Measurements from ENCODE around the gene FBXO27. TPM values are rescaled to one million over a fixed set of nuclear protein-coding genes. Genes with fewer than 3 reads are reported as not detected.

The FBXO27 gene
- 0.24 TPM in 1 of 2 replicates, not detected in the other for total RNA-seq

DNA sequence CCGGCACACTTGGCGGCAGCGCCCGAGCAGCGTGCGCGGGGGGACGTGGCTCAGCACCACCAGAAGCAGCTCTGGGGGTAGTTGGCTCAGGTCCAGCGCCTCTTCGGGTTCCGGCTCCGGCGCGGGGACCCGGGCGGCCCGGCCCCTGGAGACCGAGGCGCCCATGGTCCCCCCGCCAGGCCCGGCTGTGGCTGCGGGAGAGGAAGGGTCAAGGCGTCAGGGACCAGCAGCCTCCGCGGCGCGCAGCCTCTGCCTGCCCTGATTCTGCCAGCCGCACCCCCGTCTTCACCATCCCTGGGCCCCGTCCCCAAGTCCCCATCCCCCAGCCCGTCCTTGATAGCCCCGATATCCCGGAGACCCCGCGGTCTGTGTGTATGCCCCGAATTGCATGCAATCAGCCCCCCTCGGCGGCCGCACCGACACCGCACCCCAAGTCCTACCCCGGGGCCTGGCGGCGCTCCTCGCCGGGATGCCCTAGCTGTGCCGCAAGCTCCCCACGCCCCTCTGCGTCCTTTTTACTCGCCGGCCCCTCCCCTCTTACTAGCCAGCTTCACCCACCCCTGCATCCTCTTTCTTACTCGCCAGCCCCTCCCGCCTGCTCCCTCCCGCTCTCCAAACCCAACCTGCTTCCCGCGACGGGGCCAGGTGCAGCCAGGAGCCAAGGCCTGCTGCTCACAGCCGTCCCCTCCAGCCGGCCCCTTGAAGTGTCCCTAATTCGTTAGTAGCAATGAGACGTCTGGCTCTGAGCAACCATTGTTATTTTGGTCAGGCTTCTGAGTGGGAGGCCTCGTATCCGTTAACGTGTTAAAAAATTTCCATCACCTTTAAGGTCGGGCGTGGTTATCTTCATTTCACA is at the start of gene FBXO27:
Gene FBXO27, minus strand, starts transcription at position 487 of the 856 bp plus-strand sequence. Its CDS starts 322 bp downstream, at position 165.
- intact Hi-C loops (cut with micrococcal nuclease) = no loop called here
- POLR2A ChIA-PET = no interaction called here
- CTCF ChIA-PET = no interaction called here
- Mint-ChIP-seq H3K27ac (no peak within 1 kb of the TSS), H3K36me3 (ENCODE audit: low read depth) (no peaks in the 10 kb centered on the region), H3K4me3 (peak within 1 kb of the TSS; percentile 71), H3K9me3 (peaks cover 2% of the 10 kb centered on the region), H3K27me3 (peaks cover 5% of the 10 kb centered on the region), H3K4me1 (peaks cover 9% of the 10 kb centered on the region)
- TF ChIP-seq CTCF (IDR thresholded peaks at IDR 0.05) = no peak
- ATAC-seq (ENCODE audit: low read depth) = no peak
- no peak for DNase-seq

- H3K36me3 Mint-ChIP-seq (ENCODE audit: low read depth) = no peaks in the 10 kb centered on the region
- POLR2A ChIA-PET = interaction anchor here (0.6 kb wide), 1 partner anchor 350 kb away, joined by 3 read pairs; no protein-coding TSS in a partner anchor
- CTCF ChIA-PET = no interaction called here
- ATAC-seq (ENCODE audit: low read depth) (no peak), DNase-seq (no peak)
- H3K27ac Mint-ChIP-seq = no peak overlapping the region
- H3K9me3 Mint-ChIP-seq = no peaks in the 10 kb centered on the region
- H3K4me1 Mint-ChIP-seq = peaks cover 7% of the 10 kb centered on the region
- peaks cover 48% of the 10 kb centered on the region for H3K27me3 Mint-ChIP-seq
- no peak overlapping the region for H3K4me3 Mint-ChIP-seq
- no peak for TF ChIP-seq CTCF (IDR thresholded peaks at IDR 0.05)
- intact Hi-C loops (cut with micrococcal nuclease) = no loop called here
Observed at GRCh38 chr19:39080431-39080830, 48.1 kb upstream of the FBXO27 start.

GRCh38 chr19:39078436-39079200 is 46.3 kb upstream of the FBXO27 start:
- POLR2A ChIA-PET = no interaction called here
- no peak overlapping the region for H3K4me3 Mint-ChIP-seq
- no peak overlapping the region for H3K27ac Mint-ChIP-seq
- H3K9me3 Mint-ChIP-seq = no peaks in the 10 kb centered on the region
- peaks cover 8% of the 10 kb centered on the region for H3K4me1 Mint-ChIP-seq
- DNase-seq (no peak), ATAC-seq (ENCODE audit: low read depth) (no peak)
- no peaks in the 10 kb centered on the region for H3K36me3 Mint-ChIP-seq (ENCODE audit: low read depth)
- peaks cover 37% of the 10 kb centered on the region for H3K27me3 Mint-ChIP-seq
- TF ChIP-seq CTCF (IDR thresholded peaks at IDR 0.05) = no peak
- intact Hi-C loops (cut with micrococcal nuclease) = no loop called here
- CTCF ChIA-PET = no interaction called here

GRCh38 chr19:39077323-39077722 is 45.0 kb upstream of the FBXO27 start:
- ChIA-PET CTCF (no interaction called here), POLR2A (no interaction called here)
- Mint-ChIP-seq H3K9me3 (no peaks in the 10 kb centered on the region), H3K4me1 (peaks cover 6% of the 10 kb centered on the region), H3K4me3 (no peak overlapping the region), H3K27me3 (peaks cover 26% of the 10 kb centered on the region), H3K36me3 (ENCODE audit: low read depth) (no peaks in the 10 kb centered on the region), H3K27ac (no peak overlapping the region)
- ATAC-seq (ENCODE audit: low read depth) = no peak
- DNase-seq = no peak
- intact Hi-C loops (cut with micrococcal nuclease) = no loop called here
- no peak for TF ChIP-seq CTCF (IDR thresholded peaks at IDR 0.05)

GRCh38 chr19:39074942-39075341 is 42.6 kb upstream of the FBXO27 start:
- DNase-seq (no peak), ATAC-seq (ENCODE audit: low read depth) (no peak)
- no peaks in the 10 kb centered on the region for H3K9me3 Mint-ChIP-seq
- ChIA-PET CTCF (no interaction called here), POLR2A (interaction anchor here (0.7 kb wide), 1 partner anchor 231 kb away, joined by 3 read pairs; no protein-coding TSS in a partner anchor)
- intact Hi-C loops (cut with micrococcal nuclease) = no loop called here
- no peak overlapping the region for H3K27ac Mint-ChIP-seq
- TF ChIP-seq CTCF (IDR thresholded peaks at IDR 0.05) = no peak
- no peaks in the 10 kb centered on the region for H3K36me3 Mint-ChIP-seq (ENCODE audit: low read depth)
- H3K27me3 Mint-ChIP-seq = peaks cover 13% of the 10 kb centered on the region
- peaks cover 6% of the 10 kb centered on the region for H3K4me1 Mint-ChIP-seq
- no peak overlapping the region for H3K4me3 Mint-ChIP-seq
